Activated naive CD8-positive, alpha-beta T cell treated with anti-CD3 and anti-CD28 coated beads, Interleukin-2, amount 50 U/mL, for 16 hours (primary cell): Measurements from ENCODE around the gene RAB11FIP5.
"Not testable (repeated sequence)": the region's sequence is repeated elsewhere in the genome, so short reads cannot be mapped to it uniquely, and the experiment has no call there.

Source experiments
- DNase-seq: peaks from one replicate; pipeline ENCODE4 v3.0.0-alpha.2; 2020; ENCODE audit warnings: low read depth, low spot score

Gene RAB11FIP5

GRCh38 chr2:73070643-73071359, 41.9 kb downstream of the RAB11FIP5 start:
- no peak for DNase-seq

DNA sequence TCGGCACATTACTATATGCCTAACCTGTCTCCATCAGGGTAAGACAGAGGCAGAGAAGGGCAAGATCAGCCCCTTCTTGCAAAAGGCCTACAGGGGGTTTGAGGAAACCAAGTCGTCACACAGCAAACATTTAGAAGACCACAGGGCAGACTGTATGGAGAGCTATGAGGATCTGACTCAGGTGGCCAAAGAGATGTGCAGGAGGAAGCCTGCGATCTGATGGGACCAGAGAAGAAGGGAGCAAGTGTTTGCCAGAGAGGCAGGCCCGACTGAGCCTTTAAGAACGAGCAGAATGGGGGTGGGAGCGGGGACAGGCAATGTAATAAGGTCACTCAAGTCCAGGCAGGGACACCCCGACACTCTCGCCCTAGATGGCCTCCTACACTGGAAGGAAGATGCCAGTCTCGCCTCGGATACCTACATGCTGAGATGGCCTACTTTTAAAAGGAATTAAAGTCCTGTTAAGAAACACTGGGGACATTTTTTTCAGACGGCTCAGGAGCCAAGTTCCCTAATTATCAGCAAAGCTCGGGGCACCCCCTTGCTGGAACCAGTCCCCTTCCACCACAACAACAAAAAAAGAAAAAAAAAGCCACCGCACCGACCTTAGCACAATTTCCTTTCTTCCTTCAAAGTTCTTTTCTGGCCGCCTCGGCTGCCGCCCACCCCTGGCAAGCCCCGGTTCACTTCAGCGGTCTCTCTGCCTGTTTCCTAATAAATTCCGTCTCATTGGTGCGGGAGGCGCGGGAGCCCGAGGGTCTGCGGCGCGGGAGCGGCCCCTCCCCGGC, 42.7 kb downstream of the RAB11FIP5 start:
- no peak for DNase-seq

DNA sequence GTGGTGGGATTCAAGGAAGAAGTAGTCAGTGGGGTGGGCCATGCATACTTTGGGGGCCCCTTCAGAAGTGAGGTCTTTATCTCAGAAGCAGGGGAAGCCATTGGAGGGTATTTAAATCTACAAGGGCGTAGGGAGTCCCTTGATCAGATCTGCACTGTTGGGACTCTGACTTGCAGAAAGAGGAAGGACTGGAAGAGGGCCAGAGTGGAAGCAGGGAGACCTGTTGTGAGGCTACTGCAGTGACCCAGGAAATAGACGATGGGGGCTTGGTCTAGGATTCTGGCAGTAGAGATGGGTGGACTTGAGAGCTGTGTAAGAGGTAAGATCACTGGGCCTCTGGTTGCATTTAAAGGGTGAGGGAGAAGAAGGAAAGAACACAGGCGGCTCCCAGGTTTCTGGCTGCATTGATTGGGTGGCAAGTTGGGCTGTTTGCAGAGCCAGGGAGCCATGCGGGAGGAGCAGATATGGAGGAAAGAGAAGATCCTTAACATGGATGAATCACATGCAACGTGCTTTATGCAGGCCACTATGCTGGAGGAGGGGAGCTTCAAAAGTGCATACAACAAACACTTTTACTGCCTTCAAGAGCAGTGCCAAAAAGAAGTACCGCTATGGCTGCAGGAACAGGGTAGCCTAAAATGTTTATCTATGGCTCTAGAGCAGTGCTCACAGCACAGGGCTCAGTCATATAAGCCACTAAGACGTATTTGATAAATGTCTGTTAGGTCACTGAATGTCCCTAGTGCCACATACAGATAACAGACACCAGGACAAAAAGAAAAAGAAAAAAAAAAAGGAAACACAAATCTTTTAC, 43.5 kb downstream of the RAB11FIP5 start:
- DNase-seq, result no peak

- DNase-seq, result no peak
Measured at GRCh38 chr2:73068147-73068546, 44.6 kb downstream of the RAB11FIP5 start.

- DNase-seq, result no peak
Measured at GRCh38 chr2:73067043-73067442, 45.7 kb downstream of the RAB11FIP5 start.

DNA sequence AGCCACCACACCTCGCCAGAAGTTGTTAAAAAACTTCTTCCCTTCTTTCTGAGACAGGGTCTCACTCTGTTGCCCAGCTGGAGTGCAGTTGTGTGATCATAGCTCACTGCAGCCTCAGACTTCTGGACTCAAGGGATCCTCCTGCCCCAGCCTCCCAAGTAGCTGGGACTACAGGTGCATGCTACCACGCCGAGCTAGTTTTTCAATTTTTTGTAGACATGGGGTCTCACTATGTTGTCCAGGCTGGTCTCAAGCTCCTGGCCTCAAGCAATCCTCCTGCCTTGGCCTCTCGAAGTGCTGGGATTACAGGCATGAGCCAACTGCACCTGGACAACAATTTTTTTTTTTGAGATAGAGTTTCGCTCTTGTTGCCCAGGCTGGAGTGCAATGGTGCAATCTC, 47.7 kb downstream of the RAB11FIP5 start:
- DNase-seq, result not testable (repeated sequence)

- no peak for DNase-seq
Measured at GRCh38 chr2:73063909-73064875, 48.6 kb downstream of the RAB11FIP5 start.

DNA sequence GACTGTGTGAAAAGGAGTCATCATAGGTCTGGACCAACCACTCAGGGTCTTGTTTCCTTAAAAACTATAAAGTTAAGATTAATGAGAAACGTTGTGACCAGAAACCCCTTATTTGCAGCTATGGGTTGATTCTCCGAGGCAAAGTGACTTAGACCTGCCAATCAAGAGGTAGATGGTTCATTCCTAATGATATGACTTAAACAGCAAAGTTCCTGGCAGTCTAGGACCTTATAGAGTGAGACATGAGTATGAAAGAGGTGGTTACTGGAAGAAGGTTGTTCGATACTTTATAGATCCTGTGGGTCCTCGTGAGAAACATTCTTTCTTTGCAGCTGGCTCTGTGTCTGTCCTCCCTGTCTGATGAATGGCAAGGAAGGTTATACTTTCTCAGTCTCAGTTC, 49.3 kb downstream of the RAB11FIP5 start:
- DNase-seq, result no peak

DNA sequence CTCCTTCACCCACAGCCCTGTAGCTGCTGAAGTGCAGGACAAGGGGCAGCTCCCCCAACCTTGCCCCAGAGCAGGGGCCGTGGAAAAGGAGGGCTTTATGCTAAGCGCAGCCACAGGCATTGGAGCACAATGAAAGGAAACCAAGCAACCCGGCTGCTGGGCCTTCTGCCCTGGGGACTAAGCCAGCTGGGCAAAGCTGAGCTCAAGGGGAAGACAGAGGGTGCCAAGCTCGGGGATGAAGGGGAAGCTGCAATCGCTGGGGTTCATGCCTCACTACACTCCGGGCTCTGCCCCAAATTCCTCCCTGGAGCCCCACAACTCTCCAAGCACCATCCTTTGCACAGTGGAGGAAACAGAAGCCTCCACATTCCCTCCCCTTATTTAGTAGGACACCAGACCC, 53.6 kb downstream of the RAB11FIP5 start:
- no peak for DNase-seq

- DNase-seq, result no peak
Measured at GRCh38 chr2:73054980-73055379, 57.8 kb downstream of the RAB11FIP5 start.

DNA sequence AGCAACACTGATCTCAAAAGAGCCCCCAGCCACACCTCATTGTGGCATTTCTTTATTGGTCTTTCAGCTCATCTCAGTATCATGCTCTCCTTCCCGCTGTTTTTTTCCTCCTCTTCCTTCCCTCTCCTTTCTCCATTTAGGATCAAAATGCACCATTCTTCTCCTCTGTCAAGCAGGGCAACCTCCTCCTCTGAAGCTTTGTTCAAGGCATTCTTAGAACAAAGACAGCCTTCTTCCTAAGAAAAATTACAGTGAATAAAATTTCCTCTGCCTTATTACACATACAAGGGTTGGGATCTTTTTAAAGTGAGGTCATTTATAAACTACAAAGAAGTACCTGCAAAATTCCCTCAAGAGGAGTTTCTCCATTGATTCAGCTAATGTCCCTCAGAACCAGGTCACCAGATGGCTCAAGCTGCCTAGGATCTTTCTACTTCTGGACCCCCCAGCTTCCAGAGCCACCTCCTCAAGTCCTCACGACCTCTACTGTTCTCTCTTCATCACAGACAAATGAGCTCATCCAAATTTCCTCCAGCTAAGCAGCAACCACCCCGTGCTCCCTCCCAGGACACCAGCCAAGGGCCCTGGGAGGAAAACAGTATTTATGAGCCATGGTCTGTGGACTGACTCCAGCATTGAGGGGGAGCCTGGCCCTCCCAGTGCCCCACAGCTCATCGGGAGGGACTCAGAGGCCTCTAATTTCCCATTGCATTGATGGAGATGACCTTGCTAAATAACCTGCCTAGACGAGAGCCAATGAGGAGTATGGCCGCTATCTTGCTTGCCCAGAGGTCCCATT, 59.2 kb downstream of the RAB11FIP5 start:
- no peak for DNase-seq

DNA sequence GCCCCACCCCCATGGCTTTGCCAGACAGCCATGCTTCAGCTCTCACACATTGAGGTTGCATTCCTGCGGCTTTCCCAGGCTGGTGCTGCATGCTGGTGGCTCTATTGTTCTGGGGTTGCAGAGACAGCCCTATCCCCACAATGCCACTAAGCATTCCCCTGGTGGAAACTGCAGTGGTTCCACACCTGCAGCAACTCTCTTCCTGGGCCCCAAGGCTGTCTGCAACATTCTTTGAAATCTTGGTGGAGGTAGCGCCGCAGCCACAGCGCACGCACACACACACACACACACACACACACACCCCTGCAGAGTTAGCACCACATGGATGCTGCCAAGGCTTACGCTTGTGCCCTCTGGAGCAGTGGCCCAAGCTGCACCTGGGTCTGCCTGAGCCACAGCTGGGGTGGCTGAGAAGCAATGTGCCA, 62.6 kb downstream of the RAB11FIP5 start:
- no peak for DNase-seq

- DNase-seq, result no peak
Measured at GRCh38 chr2:73043929-73044832, 68.6 kb downstream of the RAB11FIP5 start.

GRCh38 chr2:73043276-73043675, 69.5 kb downstream of the RAB11FIP5 start:
- no peak for DNase-seq

DNA sequence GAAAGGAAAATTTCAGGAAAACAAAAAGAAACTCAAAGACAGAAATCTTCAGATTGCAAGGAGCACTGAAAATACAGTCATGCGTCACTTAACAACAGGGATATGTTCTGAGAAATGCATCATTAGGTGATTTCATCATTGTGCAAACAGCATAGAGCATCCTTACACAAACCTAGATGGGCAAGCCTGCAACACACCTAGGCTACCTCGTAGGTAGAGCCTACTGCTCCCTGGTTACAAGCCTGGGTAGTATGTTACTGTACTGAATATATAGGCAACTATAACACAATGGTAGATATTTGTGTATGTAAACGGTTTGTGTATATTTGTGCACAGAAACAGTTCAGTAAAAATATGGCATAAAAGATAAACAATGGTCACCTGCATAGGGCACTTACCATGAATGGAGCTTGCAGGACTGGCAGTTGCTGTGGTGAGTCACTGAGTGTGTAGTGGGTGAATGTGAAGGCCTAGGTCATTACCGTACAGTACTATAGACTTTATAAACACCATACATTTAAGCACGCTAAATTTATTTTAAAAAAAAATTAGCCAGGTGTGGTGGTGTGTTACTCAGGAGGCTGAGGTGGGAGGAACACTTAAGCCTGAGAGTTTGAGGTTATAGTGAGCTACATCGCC, 74.7 kb downstream of the RAB11FIP5 start:
- DNase-seq, result no peak

- DNase-seq, result no peak
Measured at GRCh38 chr2:73036766-73037165, 76.0 kb downstream of the RAB11FIP5 start.

DNA sequence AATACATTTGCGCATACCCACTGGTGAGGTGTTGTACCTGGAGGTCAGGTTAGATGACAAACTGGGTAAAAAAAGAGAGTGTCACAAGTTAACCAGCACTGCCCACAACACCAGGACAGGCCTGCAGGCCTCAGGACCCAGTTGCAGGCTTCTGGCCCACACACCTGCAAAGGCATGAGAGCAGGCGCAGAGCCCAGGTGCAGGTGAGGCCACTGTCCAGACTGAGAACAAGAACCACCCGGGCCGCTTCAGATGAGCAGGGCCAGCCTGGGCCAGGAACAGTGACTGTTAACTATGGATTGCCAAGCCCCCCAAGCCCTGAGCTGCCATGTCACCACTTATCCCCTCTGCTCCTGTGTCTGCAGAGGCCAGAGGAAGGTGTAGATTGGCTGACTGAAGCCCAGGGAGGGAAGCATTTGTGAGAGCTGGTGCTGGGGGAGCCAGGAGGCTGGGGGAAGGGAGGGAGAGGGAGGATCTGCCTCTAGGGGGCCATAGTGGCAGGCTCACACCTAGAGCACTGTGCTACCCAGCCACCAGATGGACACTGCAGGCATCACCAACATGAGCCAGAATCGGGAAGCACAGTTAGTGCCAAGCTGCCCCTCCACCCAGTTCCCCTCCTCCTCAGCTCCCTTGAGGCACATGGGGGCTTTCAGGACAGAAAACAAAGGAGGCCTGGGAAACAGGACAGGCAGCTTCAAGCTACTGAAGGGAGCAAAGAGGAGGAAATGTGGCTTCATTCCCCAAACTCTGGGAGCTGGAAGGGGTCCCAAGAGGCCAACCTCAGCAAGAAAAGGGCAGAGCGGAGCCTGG, 76.6 kb downstream of the RAB11FIP5 start:
- no peak for DNase-seq
